Measurements from ENCODE around the gene CDH5. TPM values are rescaled to one million over a fixed set of nuclear protein-coding genes. Genes with fewer than 3 reads are reported as not detected.

Gene CDH5
- total and polyA plus RNA-seq, 2 of the 13 experiments (the other 11 are each of a cell fraction or from before 2014, with no cell fraction given), result 0.71 to 1.1 TPM

GRCh38 chr16:66432429-66432828 is 65.9 kb downstream of the CDH5 start:
- Histone ChIP-seq H2AFZ (ENCODE audit: low read length) (no peak overlapping the region), H3K9ac (ENCODE audit: insufficient read depth, low read depth, low read length) (peak overlapping the region; percentile 16; the same call in 1 of the 2 replicates), H3K27me3 (ENCODE audit: control insufficient read depth in 1 of 2, insufficient read depth in 2 of 2, low read length in 2 of 2) (peaks cover 4 to 23% of the 10 kb centered on the region in 2 experiments; a peak in 4 of 5 replicates), H3K4me3 (replicated peaks in 1 of 3; ENCODE audit: insufficient read depth in 1 of 3, low read depth in 2 of 3, low read length in 3 of 3) (no peak overlapping the region), H3K27ac (ENCODE audit: extremely low read length, insufficient read depth, low read length) (no peak overlapping the region), H4K20me1 (ENCODE audit: insufficient read depth, low read length) (no peaks in the 10 kb centered on the region), H3K36me3 (replicated peaks in 1 of 2; ENCODE audit: control insufficient read depth in 1 of 2, insufficient read depth in 2 of 2, low read length in 2 of 2) (no peaks in the 10 kb centered on the region), H3K9me3 (ENCODE audit: low read length) (no peaks in the 10 kb centered on the region), H3K4me1 (ENCODE audit: insufficient read depth, low read length) (peaks cover 74% of the 10 kb centered on the region), H3K4me2 (ENCODE audit: low read depth, low read length) (peak overlapping the region; percentile 23; the same call in 1 of the 2 replicates), H3K79me2 (ENCODE audit: insufficient read depth, low read length) (no peaks in the 10 kb centered on the region)
- CTCF ChIA-PET (ENCODE audit: low intra/inter-chr PET ratio, low total read pairs), result no interaction called here
- in situ Hi-C loops (cut with HindIII; ENCODE audit: extremely low pct_ligation_motif_present, low pct_unique_long_range_greater_than_20kb) (no loop called here), intact Hi-C loops (cut with micrococcal nuclease; ENCODE audit: unreplicated experiment) (no loop called here)
- ATAC-seq, result no peak
- FAIRE-seq, result no peak
- no peak for DNase-seq (ENCODE audit: low spot score)
- no TSS peak for BruUV-seq (replicated peaks)
- 82% methylated on average over 5 of the region's 5 CpGs for WGBS (ENCODE audit: low lambda C conversion rate)
- POLR2A ChIA-PET, result interaction anchor here (2.1 to 4.1 kb wide), 3 partner anchors 8 to 25 kb away, joined by 10 to 48 read pairs (median 17); no protein-coding TSS in a partner anchor
- TF ChIP-seq HMG20B (CRISPR knock-in tag; conservative IDR thresholded peaks at IDR 0.05), result no peak
- TF ChIP-seq RXRA (CRISPR knock-in tag; IDR thresholded peaks at IDR 0.05), result 0 out of 2 replicates have a peak, but pooled peaks have one; percentile 27

GRCh38 chr16:66434619-66435430 is 68.3 kb downstream of the CDH5 start:
- no peaks in the 10 kb centered on the region for H4K20me1 ChIP-seq (ENCODE audit: insufficient read depth, low read length)
- in situ Hi-C loops (cut with HindIII; ENCODE audit: extremely low pct_ligation_motif_present, low pct_unique_long_range_greater_than_20kb) (no loop called here), intact Hi-C loops (cut with micrococcal nuclease; ENCODE audit: unreplicated experiment) (loop anchor here (2.0 kb wide), 1 partner anchor 48 kb away; no protein-coding TSS in a partner anchor)
- 9% methylated on average over 8 of the region's 9 CpGs for WGBS (ENCODE audit: low lambda C conversion rate)
- ATAC-seq (peak; percentile 80), DNase-seq (ENCODE audit: low spot score) (peak; percentile 92), FAIRE-seq (peak; percentile 77)
- peaks cover 53% of the 10 kb centered on the region for H3K4me1 ChIP-seq (ENCODE audit: insufficient read depth, low read length)
- peak overlapping the region; percentile 68 for H3K4me2 ChIP-seq (ENCODE audit: low read depth, low read length)
- H3K36me3 ChIP-seq (replicated peaks in 1 of 2; ENCODE audit: control insufficient read depth in 1 of 2, insufficient read depth in 2 of 2, low read length in 2 of 2), result no peaks in the 10 kb centered on the region
- CTCF ChIA-PET (ENCODE audit: low intra/inter-chr PET ratio, low total read pairs), result no interaction called here
- peak overlapping the region in 2 of 3 experiments; percentile 0 to 47; a peak in 2 of 6 replicates for H3K4me3 ChIP-seq (replicated peaks in 1 of 3; ENCODE audit: insufficient read depth in 1 of 3, low read depth in 2 of 3, low read length in 3 of 3)
- peak overlapping the region; percentile 85 for H3K27ac ChIP-seq (ENCODE audit: extremely low read length, insufficient read depth, low read length)
- H3K9ac ChIP-seq (ENCODE audit: insufficient read depth, low read depth, low read length), result peak overlapping the region; percentile 72
- H3K9me3 ChIP-seq (ENCODE audit: low read length), result no peaks in the 10 kb centered on the region
- no peak overlapping the region for H2AFZ ChIP-seq (ENCODE audit: low read length)
- BruUV-seq (replicated peaks), result no TSS peak
- POLR2A ChIA-PET, result interaction anchor here (0.7 to 4.1 kb wide), 14 partner anchors 9 to 227 kb away, joined by 3 to 48 read pairs (median 4); partner anchors contain the start of gene CKLF
- no peaks in the 10 kb centered on the region for H3K79me2 ChIP-seq (ENCODE audit: insufficient read depth, low read length)
- no peaks in the 10 kb centered on the region for H3K27me3 ChIP-seq (ENCODE audit: control insufficient read depth in 1 of 2, insufficient read depth in 2 of 2, low read length in 2 of 2)
- TF ChIP-seq GABPA (IDR thresholded peaks at IDR 0.05; ENCODE audit: low read depth, low read length) (no peak), GABPA (CRISPR knock-in tag; IDR thresholded peaks at IDR 0.05; ENCODE audit: low read depth) (peak; percentile 33; the same call in 1 of the 2 replicates), GMEB2 (CRISPR knock-in tag; IDR thresholded peaks at IDR 0.05; ENCODE audit: low read depth) (no peak), GPN1 (CRISPR knock-in tag; IDR thresholded peaks at IDR 0.05; ENCODE audit: borderline replicate concordance) (no peak), ZNF672 (CRISPR knock-in tag; IDR thresholded peaks at IDR 0.05) (no peak), CENPBD1 (CRISPR knock-in tag; IDR thresholded peaks at IDR 0.05; ENCODE audit: borderline replicate concordance, low read depth) (no peak), HOXA3 (CRISPR knock-in tag; IDR thresholded peaks at IDR 0.05) (0 out of 2 replicates have a peak, but pooled peaks have one; percentile 30), PHF5A (CRISPR knock-in tag; IDR thresholded peaks at IDR 0.05; ENCODE audit: low read depth, unreplicated experiment) (peak; percentile 27), ZNF709 (CRISPR knock-in tag; IDR thresholded peaks at IDR 0.05) (no peak), SNRNP70 (IDR thresholded peaks at IDR 0.05; ENCODE audit: low read depth, low read length) (no peak), SCMH1 (CRISPR knock-in tag; IDR thresholded peaks at IDR 0.05; ENCODE audit: borderline replicate concordance) (no peak), NFYC (CRISPR knock-in tag; IDR thresholded peaks at IDR 0.05) (no peak), AHR (CRISPR knock-in tag; IDR thresholded peaks at IDR 0.05) (no peak), ZNF33B (CRISPR knock-in tag; IDR thresholded peaks at IDR 0.05) (no peak)

Data from HepG2 (cell line).